K562 (cell line): ENCODE results near the gene HPSE2. TPM values are rescaled to one million over a fixed set of nuclear protein-coding genes. Genes with fewer than 3 reads are reported as not detected.
A peak's percentile ranks its signal among the peaks of the same experiment; 100 is the strongest.

Experiments
- ATAC-seq: fragments of 200-7000 bp; cut with Tn5 transposase; 3 replicates; pipeline ENCODE4 v1.9.1; 2020; ENCODE audit warnings: moderate library complexity
- BruUV-seq: library from RNA; stranded (reverse); fragments of 400-500 nt; replicated peaks from 2 replicates; lab custom pipeline; 2021; lab: Mats Ljungman, UMichigan
- CTCF ChIA-PET: fragments of 300-600 bp; formaldehyde crosslinking; extraction: SDS; loops from one replicate; lab custom pipeline; 2021; ENCODE audit warnings: low intra/inter-chr PET ratio; lab: Yijun Ruan, JAX
- POLR2A ChIA-PET: fragments of 300-600, 350-650 bp; sonication (Branson Sonifier 250); formaldehyde crosslinking; extraction: SDS; loops from one replicate; lab custom pipeline; 2021; ENCODE audit warnings: antibody characterized with exemption, inconsistent platforms; lab: Yijun Ruan, JAX
- DNase-seq, 4 experiments: peaks; one replicate each; pipeline versions ENCODE4 v3.0.0 to v3.0.0-alpha.2; 2011 to 2018; ENCODE audit warnings: low spot score in 3 of 4, mixed read lengths in 3 of 4; ENCODE audit errors: extremely low read depth in 1 of 4
- FAIRE-seq: peaks from 2 replicates; lab custom pipeline; 2011; peaks lifted over from hg19 to GRCh38; lab: Jason Lieb, UNC
- H2AFZ ChIP-seq: 2 replicates; pipeline ENCODE4 v1.6.0; 2011; ENCODE audit warnings: low read depth, low read length, control low read depth, inconsistent platforms
- H3K27ac ChIP-seq: fragments of 200-600 bp; 3 replicates; pipeline ENCODE4 v1.8.0; 2011; ENCODE audit warnings: low read depth, mild to moderate bottlenecking, control low read depth, inconsistent platforms, low read length, moderate library complexity, mixed read lengths; ENCODE audit errors: extremely low read depth
- H3K27me3 ChIP-seq, 2 experiments: fragments of 300-600 bp in 1 of 2; 2 replicates in 1 of 2; 3 replicates in 1 of 2; pipeline versions ENCODE4 v1.6.0 to v1.8.0; 2011; ENCODE audit warnings: inconsistent platforms in 2 of 2, low read length in 2 of 2, mild to moderate bottlenecking in 1 of 2, mixed read lengths in 1 of 2, moderate library complexity in 1 of 2; ENCODE audit not compliant: control insufficient read depth in 2 of 2, insufficient read depth in 2 of 2
- H3K36me3 ChIP-seq: fragments of 300-600 bp; 3 replicates; pipeline ENCODE4 v1.8.0; 2011; ENCODE audit warnings: mild to moderate bottlenecking, low read length, inconsistent platforms; ENCODE audit not compliant: control insufficient read depth, insufficient read depth
- H3K4me1 ChIP-seq, 2 experiments: fragments of 200-600 bp in 1 of 2; replicated peaks in 1 of 2; 2 replicates in 1 of 2; 3 replicates in 1 of 2; pipeline versions ENCODE4 v1.5.1 to v1.8.0; 2011; ENCODE audit warnings: inconsistent platforms in 2 of 2, low read length in 2 of 2, mild to moderate bottlenecking in 1 of 2, mixed read lengths in 1 of 2, moderate library complexity in 1 of 2; ENCODE audit not compliant: control insufficient read depth in 2 of 2, insufficient read depth in 2 of 2
- H3K4me2 ChIP-seq: 2 replicates; pipeline ENCODE4 v1.6.1; 2011; ENCODE audit warnings: low read length, control low read depth, inconsistent platforms, mixed read lengths; ENCODE audit not compliant: insufficient read depth
- H3K4me3 ChIP-seq: fragments of 200-600 bp; sonication (generic), shearing (Covaris generic); 2 replicates; pipeline ENCODE4 v1.5.1; 2016; ENCODE audit warnings: control low read depth, inconsistent platforms
- H3K79me2 ChIP-seq: fragments of 200-600 bp; 3 replicates; pipeline ENCODE4 v1.8.0; 2011; ENCODE audit warnings: low read length, inconsistent platforms; ENCODE audit not compliant: control insufficient read depth, insufficient read depth
- H3K9ac ChIP-seq, 2 experiments: 2 replicates each; pipeline versions ENCODE4 v1.6.0 to v1.6.1; 2011; ENCODE audit warnings: low read depth in 2 of 2, low read length in 2 of 2, control low read depth in 1 of 2, inconsistent platforms in 1 of 2, mild to moderate bottlenecking in 1 of 2, mixed read lengths in 1 of 2; ENCODE audit not compliant: insufficient read depth in 1 of 2
- H3K9me1 ChIP-seq: one replicate; pipeline ENCODE4 v1.6.0; 2011; ENCODE audit warnings: inconsistent platforms, mild to moderate bottlenecking, low read length, moderate library complexity; ENCODE audit not compliant: control insufficient read depth, insufficient read depth
- H3K9me3 ChIP-seq: replicated peaks from 2 replicates; pipeline ENCODE4 v1.5.1; 2011; ENCODE audit warnings: low read depth, low read length, inconsistent platforms; ENCODE audit not compliant: control insufficient read depth, insufficient read depth
- H4K20me1 ChIP-seq: replicated peaks from 2 replicates; pipeline ENCODE4 v1.6.1; 2011; ENCODE audit warnings: low read length, inconsistent platforms, mixed read lengths; ENCODE audit not compliant: control insufficient read depth, insufficient read depth
- ATF1 ChIP-seq, 2 experiments: fragments of 450-650 bp in 1 of 2; IDR thresholded peaks; 2 replicates each; pipeline ENCODE4 v1.6.1; 2016; ENCODE audit warnings: missing compliant biosample characterization in 1 of 2, missing genetic modification characterization in 1 of 2
- HEY1 ChIP-seq: fragments of 250-450 bp; sonication (Bioruptor Pico); IDR thresholded peaks from 2 replicates; pipeline ENCODE4 v1.5.0; 2020; ENCODE audit warnings: mild to moderate bottlenecking, moderate library complexity, borderline replicate concordance
- HIVEP1 ChIP-seq: fragments of 250-450 bp; sonication (Bioruptor Pico); IDR thresholded peaks from 2 replicates; pipeline ENCODE4 v1.4.0; 2020; ENCODE audit warnings: mild to moderate bottlenecking
- MAFK ChIP-seq: IDR thresholded peaks from 2 replicates; pipeline ENCODE4 v1.6.1; 2011; ENCODE audit warnings: low read length, improper control_type of control experiment
- MXI1 ChIP-seq: IDR thresholded peaks from 2 replicates; pipeline ENCODE4 v1.6.1; 2011; ENCODE audit warnings: low read depth, mild to moderate bottlenecking, improper control_type of control experiment, low read length
- MYNN ChIP-seq, 2 experiments: sonication (generic); formaldehyde crosslinking in 1 of 2; IDR thresholded peaks; 2 replicates each; pipeline versions ENCODE4 v1.5.0 to v1.6.1; 2016 to 2020; ENCODE audit warnings: antibody characterized with exemption in 1 of 2, missing genetic modification reagents in 1 of 2
- NRF1 ChIP-seq, 2 experiments: fragments of 450-650 bp; IDR thresholded peaks in 1 of 2; conservative IDR thresholded peaks in 1 of 2; 2 replicates each; pipeline ENCODE4 v1.6.1; 2014; ENCODE audit warnings: mild to moderate bottlenecking in 2 of 2
- RNF219 ChIP-seq: fragments of 250-450 bp; sonication (Bioruptor Pico); IDR thresholded peaks from 2 replicates; pipeline ENCODE4 v1.5.0; 2022; ENCODE audit warnings: mild to moderate bottlenecking
- ZNF217 ChIP-seq: sonication (generic); formaldehyde crosslinking; IDR thresholded peaks from 2 replicates; pipeline ENCODE4 v1.8.0; 2022; ENCODE audit warnings: mild to moderate bottlenecking, missing genetic modification reagents
- ZNF24 ChIP-seq: fragments of 450-650 bp; IDR thresholded peaks from 2 replicates; pipeline ENCODE4 v1.6.1; 2016
- ZNF512 ChIP-seq: IDR thresholded peaks from 2 replicates; pipeline ENCODE4 v1.6.1; 2016; ENCODE audit warnings: missing genetic modification characterization, missing compliant biosample characterization
- WGBS: fragments of 100-300 bp; shearing (Covaris generic); methylation state at CpG from one replicate; pipeline ENCODE4 v1.1.6; 2016; ENCODE audit warnings: low coverage, mixed read lengths; ENCODE audit not compliant: insufficient coverage; ENCODE audit errors: missing lambda C conversion rate; 5-methylcytosine and 5-hydroxymethylcytosine counted together
- in situ Hi-C: fragments of 300-500 bp; cut with MboI; formaldehyde crosslinking; loops from 4 replicates; pipeline ENCODE4 v1.15.0; 2018; ENCODE audit warnings: inconsistent platforms, mixed read lengths
- intact Hi-C: fragments of 100-400 bp; cut with micrococcal nuclease; formaldehyde crosslinking; loops from 2 replicates; pipeline ENCODE4 v1.14.2; 2022
- polyA plus RNA-seq, 8 experiments: library from polyadenylated mRNA; depleted of rRNA in 4 of 8; stranded (reverse) in 5 of 8; unstranded in 3 of 8; fragments of >200 nt; fragmentation: Nextera tagmentation in 2 of 8; fragmentation: Illumina TruSeq in 1 of 8; extraction: Ambion mirVana in 2 of 8; extraction: Trizol in 1 of 8; gene quantifications; 2 replicates each; pipeline versions ENCODE4 v1.2.1 to v1.2.3, GENCODE V29; 2011 to 2014; ENCODE audit warnings: inconsistent platforms in 1 of 8, missing spikeins in 1 of 8
- total RNA-seq, 7 experiments: library from RNA; depleted of rRNA in 6 of 7; stranded (reverse); fragments of >200 nt in 6 of 7; fragmentation: Illumina TruSeq in 2 of 7; extraction: Trizol in 2 of 7; gene quantifications; 2 replicates each; pipeline versions ENCODE4 v1.2.1 to v1.2.3, GENCODE V29; 2011 to 2021; ENCODE audit warnings: low replicate concordance in 1 of 7

The HPSE2 gene
- total and polyA plus RNA-seq, 9 of the 15 experiments (the other 6 are each of a cell fraction or from before 2014, with no cell fraction given): 0.03 to 0.10 (median 0.04) TPM; not detected in 2

GRCh38 chr10:98460837-98461499 is 774.7 kb downstream of the HPSE2 start (continued):
- TF ChIP-seq RNF219 (CRISPR knock-in tag) (no peak), MXI1 (no peak)

- in situ Hi-C loops: no loop called here
- no peaks in the 10 kb centered on the region for H4K20me1 ChIP-seq
- CTCF ChIA-PET: no interaction called here
- H3K27ac ChIP-seq: peak overlapping the region; percentile 95
- WGBS: 13% methylated on average over 14 of the region's 15 CpGs
- peak; percentile 85 for ATAC-seq
- peaks cover 43 to 62% of the 10 kb centered on the region in 2 experiments for H3K4me1 ChIP-seq
- H3K9me3 ChIP-seq: no peaks in the 10 kb centered on the region
- H3K9ac ChIP-seq: 0 out of 4 replicates have a peak overlapping the region, but pooled peaks of 1 of the 2 experiments have one; percentile 40
- no TSS peak for BruUV-seq
- DNase-seq: peak; percentile 63 to 89 (median 70)
- intact Hi-C loops: no loop called here
- no peaks in the 10 kb centered on the region for H3K79me2 ChIP-seq
- H3K4me2 ChIP-seq: peak overlapping the region; percentile 49
- POLR2A ChIA-PET: interaction anchor here (0.6 to 1.1 kb wide), 2 partner anchors 15 to 32 kb away, joined by 3 read pairs; no protein-coding TSS in a partner anchor
- no peak overlapping the region for H3K4me3 ChIP-seq
- peak; percentile 97 for FAIRE-seq
- no peaks in the 10 kb centered on the region for H3K9me1 ChIP-seq
- H3K27me3 ChIP-seq: no peaks in the 10 kb centered on the region
- no peaks in the 10 kb centered on the region for H3K36me3 ChIP-seq
- H2AFZ ChIP-seq: 0 out of 2 replicates have a peak overlapping the region, but pooled peaks have one; percentile 21
- TF ChIP-seq NRF1 (conservative IDR thresholded peaks at IDR 0.05 in 1 of 2, IDR thresholded peaks at IDR 0.05 in 1 of 2) (0 out of 4 replicates have a peak, but pooled peaks have one; percentile 7 to 13), ATF1 (CRISPR knock-in tag; IDR thresholded peaks at IDR 0.05) (no peak), ATF1 (tag; IDR thresholded peaks at IDR 0.05) (peak; percentile 29; the same call in 1 of the 2 replicates), HIVEP1 (CRISPR knock-in tag) (no peak), ZNF217 (CRISPR knock-in tag) (no peak), ZNF24 (no peak), MYNN (IDR thresholded peaks at IDR 0.05) (no peak), MYNN (CRISPR knock-in tag; IDR thresholded peaks at IDR 0.05) (no peak), ZNF512 (tag) (no peak), MAFK (no peak), HEY1 (CRISPR knock-in tag) (no peak)
These were observed 776.6 kb downstream of the HPSE2 start for GRCh38 chr10:98458809-98459784.
